GM23338 (cell line): Measurements from ENCODE around the gene GRID1. TPM values are rescaled to one million over a fixed set of nuclear protein-coding genes. Genes with fewer than 3 reads are reported as not detected.

Experiments used
- ATAC-seq: fragments of 200-7000 bp; cut with Tn5 transposase; 3 replicates; pipeline ENCODE4 v1.9.1; 2020
- DNase-seq: peaks from one replicate; pipeline ENCODE4 v3.0.0-alpha.2; 2015; ENCODE audit warnings: low spot score
- H2AFZ ChIP-seq: fragments of 200-600 bp; sonication (generic); 2 replicates; pipeline ENCODE4 v1.8.0; 2016; ENCODE audit warnings: antibody characterized with exemption, mild to moderate bottlenecking, moderate library complexity
- H3F3A ChIP-seq: fragments of 200-600 bp; sonication (generic); replicated peaks from 2 replicates; pipeline ENCODE4 v1.8.0; 2017; ENCODE audit warnings: antibody characterized with exemption, mixed run types, low read depth
- H3K27ac ChIP-seq: fragments of 200-600 bp; sonication (generic); 2 replicates; pipeline ENCODE4 v1.6.1; 2016; ENCODE audit warnings: low read depth
- H3K27me3 ChIP-seq: fragments of 200-600 bp; sonication (generic); 2 replicates; pipeline ENCODE4 v1.8.0; 2016; ENCODE audit warnings: mild to moderate bottlenecking, mixed run types, moderate library complexity; ENCODE audit not compliant: insufficient read depth
- H3K36me3 ChIP-seq: fragments of 200-600 bp; sonication (generic); 2 replicates; pipeline ENCODE4 v1.8.0; 2016; ENCODE audit warnings: mild to moderate bottlenecking; ENCODE audit not compliant: insufficient read depth
- H3K4me1 ChIP-seq: fragments of 200-600 bp; sonication (generic); 2 replicates; pipeline ENCODE4 v1.8.0; 2016; ENCODE audit warnings: mild to moderate bottlenecking, moderate library complexity; ENCODE audit not compliant: insufficient read depth
- H3K4me2 ChIP-seq: fragments of 200-600 bp; sonication (generic); 2 replicates; pipeline ENCODE4 v1.7.1; 2017; ENCODE audit warnings: mixed run types
- H3K4me3 ChIP-seq: fragments of 200-600 bp; sonication (generic); 2 replicates; pipeline ENCODE4 v1.6.1; 2016; ENCODE audit warnings: mixed run types
- H3K79me2 ChIP-seq: fragments of 200-600 bp; sonication (generic); replicated peaks from 2 replicates; pipeline ENCODE4 v1.8.0; 2017; ENCODE audit warnings: mild to moderate bottlenecking; ENCODE audit not compliant: insufficient read depth
- H3K9me2 ChIP-seq: fragments of 200-600 bp; sonication (generic); 2 replicates; pipeline ENCODE4 v1.8.0; 2017; ENCODE audit not compliant: insufficient read depth
- H4K20me1 ChIP-seq: fragments of 200-600 bp; sonication (generic); replicated peaks from 2 replicates; pipeline ENCODE4 v1.8.0; 2017; ENCODE audit warnings: mild to moderate bottlenecking; ENCODE audit not compliant: insufficient read depth
- H3K27ac Mint-ChIP-seq: 2 replicates; pipeline ENCODE4 v1.8.0; 2020; ENCODE audit warnings: inconsistent platforms, mild to moderate bottlenecking, moderate library complexity, mixed read lengths
- H3K27me3 Mint-ChIP-seq: 3 replicates; pipeline ENCODE4 v1.8.0; 2022; ENCODE audit warnings: low read depth, mild to moderate bottlenecking, moderate library complexity, mixed read lengths, inconsistent platforms; ENCODE audit not compliant: insufficient read depth, poor library complexity
- H3K36me3 Mint-ChIP-seq: 3 replicates; pipeline ENCODE4 v1.8.0; 2021; ENCODE audit warnings: low read depth, mild to moderate bottlenecking, inconsistent platforms, moderate library complexity, mixed read lengths
- H3K4me1 Mint-ChIP-seq: 3 replicates; pipeline ENCODE4 v1.8.0; 2020; ENCODE audit warnings: mild to moderate bottlenecking, inconsistent platforms, mixed read lengths
- H3K4me3 Mint-ChIP-seq: 3 replicates; pipeline ENCODE4 v1.8.0; 2021; ENCODE audit warnings: moderate library complexity, mild to moderate bottlenecking, inconsistent platforms, mixed read lengths
- H3K9me3 Mint-ChIP-seq: 3 replicates; pipeline ENCODE4 v1.8.0; 2020; ENCODE audit warnings: moderate library complexity, mild to moderate bottlenecking, inconsistent platforms, mixed read lengths
- CREB1 ChIP-seq: fragments of 250-450 bp; sonication (Bioruptor Pico); IDR thresholded peaks from 2 replicates; pipeline ENCODE4 v1.5.0; 2020; ENCODE audit warnings: low read depth, mild to moderate bottlenecking, moderate library complexity
- ETS1 ChIP-seq: IDR thresholded peaks from 2 replicates; pipeline ENCODE4 v1.6.1; 2016; ENCODE audit warnings: antibody characterized with exemption
- JUNB ChIP-seq: IDR thresholded peaks from one replicate; pipeline ENCODE4 v1.6.1; 2016; ENCODE audit warnings: antibody characterized with exemption; ENCODE audit not compliant: unreplicated experiment
- NANOG ChIP-seq: IDR thresholded peaks from 2 replicates; pipeline ENCODE4 v1.6.1; 2016; ENCODE audit warnings: antibody characterized with exemption, borderline replicate concordance
- POLR2AphosphoS5 ChIP-seq: IDR thresholded peaks from 2 replicates; pipeline ENCODE4 v1.6.1; 2016; ENCODE audit warnings: antibody characterized with exemption, low read depth
- REST ChIP-seq: IDR thresholded peaks from one replicate; pipeline ENCODE4 v1.6.1; 2018; ENCODE audit warnings: antibody characterized with exemption; ENCODE audit not compliant: unreplicated experiment
- ZNF462 ChIP-seq: fragments of 250-450 bp; sonication (Bioruptor Pico); IDR thresholded peaks from 2 replicates; pipeline ENCODE4 v1.5.0; 2020; ENCODE audit warnings: mild to moderate bottlenecking, moderate library complexity
- polyA plus RNA-seq: library from polyadenylated mRNA; unstranded; fragments of >200 nt; fragmentation: Nextera tagmentation; extraction: Ambion mirVana; gene quantifications from 2 replicates; pipeline ENCODE4 v1.2.1, GENCODE V29; 2016
- total RNA-seq: library from RNA; depleted of rRNA; stranded (reverse); fragments of >200 nt; shearing (Covaris generic); gene quantifications from 2 replicates; pipeline ENCODE4 v1.2.3, GENCODE V29; 2014

The GRID1 gene
- total and polyA plus RNA-seq, 2 experiments from 2014 or later = 0.14 to 0.15 TPM

GRCh38 chr10:86160890-86161585 is 205.6 kb downstream of the GRID1 start (continued):
- TF ChIP-seq ZNF462 (CRISPR knock-in tag) = no peak
- TF ChIP-seq NANOG = no peak
- TF ChIP-seq REST = no peak
- TF ChIP-seq POLR2AphosphoS5 = no peak

- Histone ChIP-seq H3K79me2 (no peaks in the 10 kb centered on the region), H3K4me1 (no peaks in the 10 kb centered on the region), H4K20me1 (no peaks in the 10 kb centered on the region), H3K4me2 (no peak overlapping the region), H2AFZ (no peak overlapping the region), H3K27me3 (no peaks in the 10 kb centered on the region), H3K9me2 (peaks cover 6% of the 10 kb centered on the region; the same call in 1 of the 2 replicates), H3K27ac (no peak overlapping the region), H3K36me3 (no peaks in the 10 kb centered on the region), H3K4me3 (no peak overlapping the region), H3F3A (no peaks in the 10 kb centered on the region)
- H3K9me3 Mint-ChIP-seq = peaks cover 9% of the 10 kb centered on the region; the same call in 2 of the 3 replicates
- DNase-seq (no peak), ATAC-seq (no peak)
- H3K36me3 Mint-ChIP-seq = no peaks in the 10 kb centered on the region; the same call in 2 of the 3 replicates
- H3K4me3 Mint-ChIP-seq = no peak overlapping the region
- no peak overlapping the region for H3K27ac Mint-ChIP-seq
- H3K27me3 Mint-ChIP-seq = peaks cover 10% of the 10 kb centered on the region
- no peaks in the 10 kb centered on the region for H3K4me1 Mint-ChIP-seq
- no peak for TF ChIP-seq CREB1 (CRISPR knock-in tag)
- no peak for TF ChIP-seq ETS1
- TF ChIP-seq JUNB = no peak
Observed at GRCh38 chr10:86159797-86160196, 206.8 kb downstream of the GRID1 start.
